Stimulated activated CD8-positive, alpha-beta memory T cell treated with anti-CD3 and anti-CD28 coated beads, Interleukin-7, amount 100 ng/mL, for 24 hours (primary cell): ENCODE measurements around the gene REEP1.

ENCODE experiments used
- DNase-seq: peaks from one replicate; pipeline ENCODE4 v3.0.0-alpha.2; 2020; ENCODE audit warnings: low read depth

The REEP1 gene, protein sequence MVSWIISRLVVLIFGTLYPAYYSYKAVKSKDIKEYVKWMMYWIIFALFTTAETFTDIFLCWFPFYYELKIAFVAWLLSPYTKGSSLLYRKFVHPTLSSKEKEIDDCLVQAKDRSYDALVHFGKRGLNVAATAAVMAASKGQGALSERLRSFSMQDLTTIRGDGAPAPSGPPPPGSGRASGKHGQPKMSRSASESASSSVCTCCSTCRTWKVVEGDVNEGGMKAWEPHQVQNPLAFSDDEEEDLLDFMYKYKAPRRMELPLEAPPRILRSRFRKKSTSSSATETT

DNA sequence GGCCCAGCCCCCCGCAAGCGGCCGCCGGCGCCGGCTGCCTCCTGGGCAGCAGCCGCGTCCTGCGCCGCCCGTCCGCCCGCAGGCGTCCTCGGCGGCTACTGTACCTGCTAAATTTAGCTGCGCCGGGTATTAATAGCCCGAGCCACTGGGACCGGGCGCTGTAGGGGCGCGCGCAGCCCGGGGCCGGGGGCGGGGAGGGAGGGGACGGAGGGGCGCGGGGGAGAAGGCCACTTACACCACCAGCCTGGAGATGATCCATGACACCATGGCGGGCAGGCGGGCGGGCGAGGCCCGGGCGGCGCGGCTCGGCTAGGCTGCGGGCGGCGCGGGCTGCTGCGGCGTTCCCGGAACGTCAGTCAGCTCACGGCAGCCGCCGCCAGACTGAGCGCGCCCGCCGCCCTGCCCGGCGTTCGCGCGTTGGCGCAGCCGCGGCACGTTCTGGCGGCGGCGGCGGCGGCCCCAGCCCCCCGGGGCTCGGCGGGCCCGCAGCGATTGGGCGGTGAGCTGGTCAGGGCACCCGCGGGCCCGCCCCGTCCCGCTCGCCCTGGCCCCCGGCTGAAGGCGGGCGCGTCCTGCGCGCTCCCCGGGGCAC lies at the start of gene REEP1:
TSS of gene REEP1 (minus strand) at position 383 of the 592 bp plus-strand sequence. CDS start at position 267, 116 bp downstream.
- no peak for DNase-seq

DNA sequence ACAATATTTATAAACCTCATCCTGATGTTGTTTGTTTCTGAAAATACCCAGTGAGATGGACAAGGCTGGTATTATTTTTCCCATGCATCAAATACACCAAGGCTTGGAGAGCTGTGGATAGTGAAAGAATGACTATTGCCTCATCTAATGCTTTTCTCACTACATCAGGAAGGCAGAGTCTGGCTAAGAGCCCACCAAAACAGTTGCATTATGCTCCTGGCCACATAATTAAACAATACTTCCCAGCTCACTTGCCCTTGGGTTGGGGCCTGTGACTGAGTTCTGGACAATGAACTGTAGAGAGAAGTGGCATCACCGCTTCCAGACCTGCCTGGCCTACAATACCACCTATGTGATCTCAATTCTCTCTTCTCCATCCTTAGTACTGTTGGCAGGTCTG lies 46.4 kb upstream of the REEP1 start:
- no peak for DNase-seq

DNA sequence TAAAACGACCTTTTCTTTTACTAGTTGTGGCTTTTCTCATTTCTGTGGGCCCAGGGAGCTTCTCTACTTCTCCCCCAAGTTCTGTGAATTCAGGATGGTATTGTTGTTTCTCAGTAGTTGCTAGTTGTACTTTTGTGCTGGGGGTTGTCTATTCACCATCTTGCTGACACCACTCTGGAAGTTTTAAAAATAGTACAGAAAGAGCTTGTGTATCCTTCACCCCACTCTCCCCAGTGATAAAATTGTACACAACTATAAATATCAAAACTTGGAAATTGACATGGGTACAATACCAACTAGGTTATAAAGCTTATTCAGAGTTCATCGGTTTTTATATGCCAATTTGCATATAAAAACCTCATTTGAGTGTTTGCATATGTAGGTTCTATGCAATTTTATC lies 45.3 kb upstream of the REEP1 start:
- no peak for DNase-seq

DNA sequence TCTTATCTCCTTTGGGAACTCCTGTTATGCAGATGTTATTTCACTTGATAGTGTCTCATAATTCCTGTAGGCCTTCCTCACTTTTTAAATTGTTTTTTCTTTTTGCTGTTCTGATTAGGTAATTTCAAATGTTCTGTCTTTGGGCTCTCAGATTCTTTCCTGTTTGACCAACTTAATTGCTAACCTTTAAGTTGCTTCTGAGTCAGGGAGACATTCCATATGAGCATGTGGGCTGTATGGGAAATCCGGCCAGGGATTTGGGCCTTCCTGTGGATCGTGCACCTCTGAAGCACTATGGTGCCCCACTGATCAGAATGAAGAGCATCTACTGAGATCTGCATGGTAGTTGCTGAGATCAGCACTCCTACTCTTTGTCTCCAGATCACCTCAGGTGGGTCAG lies 44.7 kb upstream of the REEP1 start:
- no peak for DNase-seq

DNA sequence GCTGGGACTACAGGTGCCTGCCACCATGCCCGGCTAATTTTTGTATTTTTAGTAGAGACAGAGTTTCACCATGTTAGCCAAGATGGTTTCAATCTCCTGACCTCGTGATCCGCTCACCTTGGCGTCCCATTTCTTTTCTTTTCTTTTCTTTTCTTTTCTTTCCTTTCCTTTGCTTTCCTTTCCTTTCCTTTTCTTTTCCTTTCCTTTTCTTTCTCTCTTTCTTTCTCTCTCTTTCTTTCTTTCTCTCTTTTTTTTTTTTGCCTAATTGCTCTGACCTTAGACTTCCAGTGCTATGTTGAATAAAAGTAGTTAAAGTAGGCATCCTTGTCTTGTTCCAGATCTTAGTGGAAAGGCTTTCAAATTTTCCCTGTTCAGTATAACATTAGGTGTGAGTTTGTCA lies 41.0 kb upstream of the REEP1 start:
- no peak for DNase-seq

DNA sequence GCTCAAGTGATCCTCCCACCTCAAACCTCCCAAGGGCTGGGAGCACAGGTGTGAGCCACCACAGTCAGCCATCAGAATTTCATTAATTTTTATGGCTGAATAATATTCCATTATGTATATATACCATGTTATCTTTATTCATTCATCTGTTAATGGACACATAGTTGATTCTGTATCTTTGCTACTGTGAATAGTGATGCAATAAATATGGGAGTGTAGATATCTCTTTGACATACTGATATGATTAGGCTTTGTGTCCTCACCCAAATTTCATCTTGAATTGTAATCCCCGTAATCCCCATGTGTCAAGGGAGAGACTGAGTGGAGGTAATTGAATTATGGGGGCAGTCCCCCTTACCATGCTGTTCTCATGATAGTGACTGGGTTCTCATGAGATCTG lies 38.2 kb upstream of the REEP1 start:
- DNase-seq, result no peak

DNA sequence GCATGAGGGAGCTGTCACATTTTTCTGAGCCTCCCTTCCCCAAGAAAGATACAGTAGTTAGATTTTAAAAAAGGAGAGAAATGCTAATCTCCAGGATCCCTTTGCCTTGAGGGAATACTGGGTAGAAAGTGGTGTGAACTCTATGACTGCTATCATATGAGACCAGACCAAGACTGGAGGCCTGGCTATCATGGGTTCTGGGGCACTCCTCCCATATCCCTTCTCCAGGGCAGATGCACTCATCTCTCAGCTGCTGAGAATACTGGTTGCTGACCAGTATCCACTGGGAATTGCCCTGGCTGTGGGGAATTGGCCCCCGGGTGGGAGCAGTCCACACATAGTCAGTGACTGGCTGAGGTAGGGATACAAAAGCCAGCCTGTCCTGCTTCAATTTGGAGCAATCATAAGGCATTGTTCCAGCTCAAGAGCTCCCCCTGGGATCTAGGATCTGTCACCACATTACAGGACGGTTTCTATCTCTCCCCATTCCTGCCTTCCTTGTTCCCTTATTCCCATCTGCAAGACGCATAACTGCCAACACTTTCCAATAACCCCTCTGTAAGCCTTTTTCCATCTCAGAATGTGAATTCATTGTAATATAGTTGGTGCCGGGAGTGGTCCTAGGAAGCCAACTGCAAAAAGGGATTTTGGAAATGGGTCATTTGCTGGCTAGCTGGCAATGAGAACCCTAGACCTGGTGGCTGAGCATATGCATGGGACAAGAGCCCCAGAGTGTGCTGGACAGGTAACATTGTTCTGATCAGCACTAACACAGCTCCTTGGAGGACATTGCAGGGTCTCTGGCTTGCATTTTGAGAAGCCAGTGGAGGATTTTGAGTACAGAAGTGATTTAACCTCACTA lies 35.4 kb upstream of the REEP1 start:
- no peak for DNase-seq

DNA sequence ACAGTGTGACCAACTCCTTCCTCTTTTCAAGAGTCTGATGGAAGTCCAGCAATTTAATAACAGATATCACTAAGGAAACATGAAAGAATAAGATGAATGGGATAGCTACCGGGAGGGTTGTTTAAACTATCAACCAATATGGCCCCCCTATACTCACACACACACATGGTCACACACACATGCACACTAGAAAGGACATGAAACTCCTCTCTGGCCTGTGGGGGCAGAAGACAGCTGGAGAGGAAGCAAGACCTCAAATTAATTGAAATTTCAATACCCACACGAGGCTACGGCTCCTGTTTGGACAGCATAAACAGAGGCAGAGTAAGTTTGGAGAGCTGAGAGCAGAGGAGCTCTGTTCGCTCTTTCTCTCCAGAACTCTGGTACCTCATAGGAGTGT lies 34.7 kb upstream of the REEP1 start:
- no peak for DNase-seq

DNA sequence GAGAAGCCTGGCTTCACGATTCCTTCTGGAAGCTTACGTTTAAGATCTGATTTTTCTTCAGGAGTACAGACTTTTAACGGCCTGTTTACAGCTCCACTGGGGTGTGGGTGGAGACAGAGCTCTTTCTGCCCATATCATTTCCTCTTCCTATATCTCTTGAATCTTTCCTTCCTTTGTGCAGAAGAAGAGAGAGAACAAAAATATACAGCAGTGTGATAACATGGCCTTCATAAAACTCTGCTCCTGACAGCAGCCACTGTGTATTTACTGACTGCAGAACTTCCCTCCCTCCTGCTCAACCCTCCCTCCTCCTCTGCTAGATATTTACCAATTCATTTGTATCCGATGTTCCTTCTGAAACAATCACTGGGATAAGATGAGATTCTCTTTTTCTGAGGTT lies 34.1 kb upstream of the REEP1 start:
- DNase-seq, result no peak

DNA sequence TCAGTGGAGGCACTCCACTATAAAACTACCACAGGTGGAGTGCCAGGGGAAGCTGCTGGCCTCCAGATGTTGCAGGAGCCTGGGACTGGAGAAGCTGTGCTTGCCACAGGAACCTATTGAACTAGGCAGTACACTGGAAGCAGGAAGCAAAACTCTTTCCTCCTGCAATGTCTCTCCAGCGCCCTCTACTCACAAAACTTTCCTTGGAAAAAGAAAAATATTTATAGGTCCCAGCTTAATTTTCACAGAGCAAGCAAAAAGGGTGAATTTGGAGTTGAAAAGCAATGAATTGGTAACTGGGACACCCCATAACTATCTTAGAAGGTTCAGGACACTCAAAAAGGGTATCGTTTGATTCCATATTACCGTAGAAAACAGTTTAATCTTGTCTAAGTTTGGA lies 33.2 kb upstream of the REEP1 start:
- DNase-seq, result no peak

DNA sequence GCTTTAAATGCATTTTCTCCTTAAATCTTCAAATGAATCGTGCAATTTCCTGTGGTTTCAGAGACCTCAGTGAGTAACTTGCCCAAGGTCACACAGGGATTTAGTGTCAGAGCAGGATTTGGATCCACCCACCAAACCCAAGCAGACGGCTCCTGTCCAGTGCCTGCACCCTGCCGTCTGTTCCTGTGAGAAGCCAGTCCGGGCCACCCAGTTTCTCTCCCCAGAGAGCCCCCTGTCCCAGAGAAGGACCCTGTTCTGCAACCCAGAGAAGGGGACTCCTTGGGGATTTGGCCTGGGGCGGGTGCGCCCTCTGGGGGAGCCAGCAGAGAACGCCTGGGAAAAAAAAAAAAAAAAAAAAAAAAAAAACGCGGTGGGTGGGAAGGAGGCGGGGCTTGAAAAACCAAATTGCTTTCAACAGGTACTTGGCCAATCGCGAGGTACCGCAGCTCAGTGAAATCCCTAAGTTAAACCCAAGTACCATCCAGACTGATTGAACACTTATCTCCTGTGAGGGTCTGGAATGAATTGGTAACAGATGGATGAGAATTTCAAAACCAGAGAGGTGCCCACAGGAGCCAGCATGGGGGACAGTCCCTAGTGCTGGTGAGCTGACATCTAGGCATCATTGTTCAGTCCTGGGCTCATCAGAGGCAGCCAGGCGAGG lies 30.9 kb upstream of the REEP1 start:
- DNase-seq, result peak; percentile 11

DNA sequence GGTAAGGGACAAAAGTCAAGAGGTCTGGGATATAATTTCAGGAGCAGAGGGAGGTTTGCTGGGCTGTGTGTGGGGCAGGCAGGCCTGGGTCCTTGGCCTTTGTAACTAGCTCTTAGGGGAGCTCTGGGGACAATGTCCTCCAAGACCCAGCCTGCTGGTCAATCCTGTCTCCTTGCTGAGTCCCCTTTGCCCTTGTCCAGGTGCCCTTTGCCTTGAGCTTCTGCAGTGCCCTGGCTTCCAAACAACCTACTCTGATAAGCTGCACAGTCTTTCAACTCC lies 30.0 kb upstream of the REEP1 start:
- DNase-seq, result no peak

DNA sequence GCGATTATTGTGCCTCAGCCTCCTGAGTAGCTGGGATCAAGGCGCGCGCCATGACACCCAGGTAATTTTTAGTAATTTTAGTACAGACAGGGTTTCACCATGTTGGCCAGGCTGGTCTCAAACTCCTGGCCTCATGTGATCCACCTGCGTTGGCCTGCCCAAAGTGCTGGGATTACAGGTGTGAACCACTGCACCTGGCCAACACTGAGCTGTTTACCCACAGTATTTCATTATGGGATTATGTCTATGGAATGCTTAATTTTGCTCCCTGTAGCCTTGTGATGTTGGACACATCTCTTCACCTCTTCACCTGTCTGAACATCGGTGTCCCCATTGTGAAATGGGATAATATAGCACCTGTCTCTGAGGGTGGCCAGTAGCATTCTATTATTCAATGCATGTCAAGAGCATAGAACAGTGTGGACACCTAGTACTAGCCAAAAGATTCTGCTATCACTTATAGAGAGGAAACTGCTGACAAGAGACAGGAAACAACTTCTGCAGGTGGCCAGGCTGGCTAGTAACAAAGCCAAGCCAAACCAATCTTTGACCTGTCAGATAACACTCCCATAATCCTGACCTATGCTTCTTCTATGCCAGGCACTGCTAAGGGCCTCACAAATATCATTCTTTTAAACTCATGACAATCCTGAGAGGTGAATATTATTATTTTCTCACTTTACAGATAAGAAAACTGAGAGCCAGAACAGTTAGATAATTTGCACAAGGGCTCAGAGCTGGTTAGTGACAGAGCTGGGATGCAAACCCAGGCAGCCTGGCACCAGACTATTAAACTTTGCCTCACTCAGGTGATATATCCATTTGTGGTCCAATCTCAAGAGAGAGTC lies 29.4 kb upstream of the REEP1 start:
- no peak for DNase-seq

DNA sequence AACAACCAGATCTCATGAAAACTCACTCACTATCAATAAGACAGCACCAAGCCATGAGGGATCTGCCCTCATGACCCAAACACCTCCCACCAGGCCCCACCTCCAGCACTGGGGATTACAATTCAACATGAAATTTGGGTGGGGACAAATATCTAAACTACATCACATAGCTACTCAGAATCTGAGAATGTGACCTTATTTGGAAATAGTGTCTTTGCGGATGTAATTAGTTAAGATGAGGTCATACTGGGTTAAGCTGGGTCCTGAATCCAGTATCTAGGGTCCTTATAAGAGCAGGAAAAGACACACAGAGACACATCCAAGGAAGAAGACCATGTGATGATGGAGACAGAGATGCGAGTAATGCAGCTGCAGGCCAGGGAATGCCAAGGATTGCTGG lies 27.5 kb upstream of the REEP1 start:
- DNase-seq, result no peak

DNA sequence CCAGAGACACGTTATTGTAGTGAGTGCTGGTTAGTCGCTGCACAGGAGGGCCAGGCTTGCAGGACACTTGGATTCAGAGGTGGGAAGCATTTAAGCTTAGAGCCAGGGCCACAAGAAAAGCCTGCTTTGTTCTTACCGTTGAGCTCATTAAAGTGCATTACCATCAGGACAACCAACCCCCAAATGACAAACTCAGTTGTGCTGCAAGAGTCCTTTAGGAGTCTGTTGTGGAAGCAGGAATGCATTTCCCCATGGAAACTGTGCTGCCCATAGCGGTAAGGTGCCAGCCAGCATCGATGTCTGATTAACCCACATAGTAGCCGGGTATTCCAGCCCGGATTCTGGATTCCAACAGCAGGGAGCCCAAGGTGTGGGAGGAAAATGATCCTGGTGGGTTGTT lies 23.4 kb upstream of the REEP1 start:
- no peak for DNase-seq

DNA sequence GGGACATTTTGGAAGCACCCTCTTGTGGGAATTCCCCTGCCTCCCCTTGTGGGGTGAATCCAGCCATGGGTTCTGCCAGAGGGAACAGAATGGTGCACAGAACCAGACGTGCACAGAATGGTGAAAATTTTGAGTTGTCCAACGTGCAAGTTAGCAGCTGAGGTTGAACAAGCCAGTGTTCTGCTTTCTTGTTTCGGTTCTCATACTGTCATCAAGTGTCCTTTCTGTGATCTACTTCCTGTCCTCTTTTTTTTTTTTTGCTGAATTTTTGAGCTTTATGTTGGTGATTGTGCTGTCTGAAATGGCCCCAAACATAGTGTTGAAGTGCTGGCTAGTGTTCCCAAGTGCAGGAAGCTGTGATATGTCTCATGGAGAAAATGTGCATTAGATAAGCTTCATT lies 21.5 kb upstream of the REEP1 start:
- DNase-seq, result no peak

DNA sequence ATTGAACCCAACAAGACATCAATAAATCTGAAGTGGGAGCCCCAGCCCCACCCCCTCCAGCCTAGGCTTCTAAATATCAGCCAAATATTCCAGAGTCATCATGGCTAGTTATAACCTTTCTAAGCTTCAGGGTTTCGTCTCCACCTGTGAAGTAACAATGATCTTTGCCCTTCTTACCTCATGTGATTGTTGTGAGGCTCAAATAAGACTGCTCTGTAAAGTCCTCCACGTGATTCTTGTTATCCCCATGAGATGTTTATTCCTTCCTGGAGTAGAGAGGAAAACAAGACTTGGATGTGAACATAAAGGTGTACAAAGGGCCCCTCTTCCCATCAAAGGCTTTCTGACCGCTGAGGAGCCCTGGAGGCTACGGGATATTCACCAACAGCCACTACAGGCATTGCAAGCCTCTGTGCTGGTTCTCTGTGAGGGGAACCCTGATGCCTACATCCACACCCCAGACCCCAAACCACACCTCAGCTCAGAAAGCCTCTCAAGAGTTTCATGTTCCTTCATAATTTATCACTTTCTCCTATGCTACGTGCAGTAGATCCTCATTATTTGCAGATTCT lies 20.1 kb upstream of the REEP1 start:
- no peak for DNase-seq

DNA sequence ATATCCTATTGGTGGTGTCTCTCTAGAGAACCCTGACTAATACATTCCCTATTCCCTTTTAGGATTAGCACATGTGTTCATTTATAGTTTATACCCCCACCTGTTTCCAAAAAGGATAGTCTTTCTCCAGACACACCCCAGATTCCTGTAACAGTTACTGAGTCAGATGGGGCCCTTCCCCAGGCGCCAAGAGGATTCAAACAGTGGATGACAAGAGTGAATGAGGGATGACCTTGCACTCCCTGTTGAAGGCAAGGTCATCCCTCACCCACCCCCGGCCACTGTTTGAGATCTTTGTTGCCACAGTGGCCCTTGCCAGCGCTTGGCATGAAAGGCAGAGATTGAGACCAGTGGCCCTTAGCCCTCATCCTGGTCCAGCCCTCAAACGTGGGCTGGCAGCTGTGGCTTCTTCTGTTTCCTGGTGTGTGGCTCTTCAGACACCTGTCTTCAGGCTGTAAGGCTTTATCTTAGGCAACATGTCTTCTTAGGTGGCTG lies 15.3 kb upstream of the REEP1 start:
- no peak for DNase-seq

DNA sequence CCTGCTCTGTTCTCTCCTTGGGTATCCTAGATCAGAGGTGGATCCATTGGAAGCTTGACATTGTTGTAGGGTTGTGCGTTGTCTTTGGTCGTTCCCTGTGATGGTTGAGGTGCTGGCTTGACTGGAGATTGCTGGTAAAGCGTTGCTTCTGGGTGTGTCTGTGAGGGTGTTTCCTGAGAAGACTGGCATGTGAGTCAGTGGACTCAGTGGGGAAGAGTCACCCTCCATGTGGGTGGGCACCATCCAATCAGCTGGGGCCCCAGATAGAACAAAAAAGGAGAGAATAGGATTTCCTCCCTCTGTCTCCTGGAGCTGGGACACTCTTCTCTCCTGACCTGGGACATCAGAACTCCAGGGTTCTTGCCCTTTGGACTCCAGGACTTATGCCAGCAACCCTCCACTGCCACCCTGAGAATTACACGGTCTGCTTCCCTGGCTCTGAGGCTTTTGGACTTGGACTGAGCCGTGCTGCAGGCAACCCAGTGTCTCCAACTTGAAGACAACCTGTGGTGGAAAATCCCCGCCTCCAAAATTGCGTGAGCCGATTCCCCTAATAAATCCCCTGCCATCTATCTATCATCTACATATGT lies 14.8 kb upstream of the REEP1 start:
- DNase-seq, result no peak

DNA sequence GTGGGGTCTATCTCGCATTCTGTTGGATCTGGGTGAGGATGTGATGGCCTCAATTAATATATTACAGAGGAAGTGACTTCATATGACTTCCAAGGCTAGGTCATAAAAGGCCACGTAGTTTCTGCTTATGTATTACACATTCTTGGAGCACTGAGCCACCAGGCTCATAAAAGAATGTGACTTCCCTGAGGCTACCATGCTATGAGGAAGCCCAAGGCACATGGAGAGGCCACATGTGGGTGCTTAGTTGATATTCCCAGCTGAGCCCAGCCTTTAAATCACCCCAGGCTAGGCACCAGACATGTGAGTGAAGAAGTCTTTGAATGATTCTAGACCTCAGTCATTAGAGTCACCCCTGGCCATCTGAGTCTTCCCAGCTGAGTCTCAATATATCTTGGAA lies 13.3 kb upstream of the REEP1 start:
- DNase-seq, result no peak

DNA sequence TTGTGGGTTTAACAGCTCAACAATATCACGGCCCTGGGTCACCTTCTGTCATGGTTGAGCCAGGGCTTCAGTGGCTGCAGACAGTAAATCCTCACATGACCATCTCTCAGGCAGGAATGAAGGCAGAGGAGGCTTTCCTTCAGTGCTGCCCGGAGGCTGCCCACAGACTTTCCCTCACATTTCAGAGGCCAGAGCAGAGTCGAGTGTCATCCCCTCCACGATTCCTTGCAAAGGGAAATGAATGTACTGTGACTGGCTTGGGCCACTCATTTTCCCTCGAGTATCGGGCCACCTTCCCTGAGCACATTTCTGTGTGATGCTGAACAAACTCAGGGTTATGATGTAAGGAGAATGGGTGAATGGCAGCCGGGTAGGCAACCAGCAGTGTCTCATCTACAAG lies 10.0 kb upstream of the REEP1 start:
- no peak for DNase-seq
